Chondrocyte (in vitro differentiated cells): ENCODE data around the gene DYNC2LI1. TPM values are rescaled to one million over a fixed set of nuclear protein-coding genes. Genes with fewer than 3 reads are reported as not detected.

Experiments
- DNase-seq: peaks from one replicate; pipeline ENCODE4 v3.0.0; 2021; ENCODE audit warnings: mixed read lengths, low spot score
- H3K27ac Mint-ChIP-seq: one replicate; pipeline ENCODE4 v1.8.0; 2021; ENCODE audit warnings: mild to moderate bottlenecking, moderate library complexity, mixed read lengths; ENCODE audit not compliant: unreplicated experiment
- H3K27me3 Mint-ChIP-seq: 2 replicates; pipeline ENCODE4 v1.8.0; 2021; ENCODE audit warnings: low read depth, mixed read lengths
- H3K36me3 Mint-ChIP-seq: 2 replicates; pipeline ENCODE4 v1.8.0; 2021; ENCODE audit warnings: low read depth, mixed read lengths
- H3K4me1 Mint-ChIP-seq: 2 replicates; pipeline ENCODE4 v1.8.0; 2021; ENCODE audit warnings: low read depth, mild to moderate bottlenecking, mixed read lengths
- H3K4me3 Mint-ChIP-seq: one replicate; pipeline ENCODE4 v1.8.0; 2021; ENCODE audit warnings: mild to moderate bottlenecking, moderate library complexity, mixed read lengths; ENCODE audit not compliant: unreplicated experiment
- H3K9me3 Mint-ChIP-seq: 2 replicates; pipeline ENCODE4 v1.8.0; 2021; ENCODE audit warnings: low read depth, mixed read lengths
- total RNA-seq: library from RNA; stranded (reverse); gene quantifications from 3 replicates; pipeline ENCODE4 v1.2.1, GENCODE V29; 2021
- TF ChIP-seq, protein P1 (sequence below): fragments of 200-600 bp; sonication (generic); IDR thresholded peaks from 2 replicates; pipeline ENCODE4 v1.5.0; 2021; ENCODE audit warnings: antibody characterized with exemption, mild to moderate bottlenecking, moderate library complexity

The DYNC2LI1 gene
- total RNA-seq, 1 donor from 2014 or later: 10.8 TPM

DNA sequence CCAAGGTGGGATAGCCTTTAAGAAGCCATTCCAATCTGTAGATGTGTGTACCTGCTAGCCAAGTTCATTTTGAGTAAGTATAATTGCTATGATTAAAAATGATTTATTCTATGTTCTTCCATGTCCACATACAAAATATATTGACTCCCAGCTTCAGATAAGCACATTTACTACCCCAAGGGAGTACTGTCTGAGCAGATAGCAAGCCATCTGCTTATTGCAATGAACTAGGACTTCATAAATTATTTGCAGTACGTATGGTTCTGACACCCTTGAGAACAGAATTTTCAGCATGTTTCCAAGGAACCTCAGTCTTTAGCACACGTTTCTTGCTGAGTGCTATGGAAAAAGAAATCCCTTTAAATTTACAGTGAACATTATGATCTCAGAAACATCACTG, 36.6 kb downstream of the DYNC2LI1 start:
- TF ChIP-seq, protein P1, sequence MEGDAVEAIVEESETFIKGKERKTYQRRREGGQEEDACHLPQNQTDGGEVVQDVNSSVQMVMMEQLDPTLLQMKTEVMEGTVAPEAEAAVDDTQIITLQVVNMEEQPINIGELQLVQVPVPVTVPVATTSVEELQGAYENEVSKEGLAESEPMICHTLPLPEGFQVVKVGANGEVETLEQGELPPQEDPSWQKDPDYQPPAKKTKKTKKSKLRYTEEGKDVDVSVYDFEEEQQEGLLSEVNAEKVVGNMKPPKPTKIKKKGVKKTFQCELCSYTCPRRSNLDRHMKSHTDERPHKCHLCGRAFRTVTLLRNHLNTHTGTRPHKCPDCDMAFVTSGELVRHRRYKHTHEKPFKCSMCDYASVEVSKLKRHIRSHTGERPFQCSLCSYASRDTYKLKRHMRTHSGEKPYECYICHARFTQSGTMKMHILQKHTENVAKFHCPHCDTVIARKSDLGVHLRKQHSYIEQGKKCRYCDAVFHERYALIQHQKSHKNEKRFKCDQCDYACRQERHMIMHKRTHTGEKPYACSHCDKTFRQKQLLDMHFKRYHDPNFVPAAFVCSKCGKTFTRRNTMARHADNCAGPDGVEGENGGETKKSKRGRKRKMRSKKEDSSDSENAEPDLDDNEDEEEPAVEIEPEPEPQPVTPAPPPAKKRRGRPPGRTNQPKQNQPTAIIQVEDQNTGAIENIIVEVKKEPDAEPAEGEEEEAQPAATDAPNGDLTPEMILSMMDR: no peak
- no peak overlapping the region for H3K27ac Mint-ChIP-seq
- H3K4me1 Mint-ChIP-seq: peaks cover 22% of the 10 kb centered on the region
- no peak overlapping the region for H3K4me3 Mint-ChIP-seq
- DNase-seq: no peak
- H3K27me3 Mint-ChIP-seq: no peaks in the 10 kb centered on the region
- no peaks in the 10 kb centered on the region for H3K9me3 Mint-ChIP-seq
- peaks cover 13% of the 10 kb centered on the region for H3K36me3 Mint-ChIP-seq

DNA sequence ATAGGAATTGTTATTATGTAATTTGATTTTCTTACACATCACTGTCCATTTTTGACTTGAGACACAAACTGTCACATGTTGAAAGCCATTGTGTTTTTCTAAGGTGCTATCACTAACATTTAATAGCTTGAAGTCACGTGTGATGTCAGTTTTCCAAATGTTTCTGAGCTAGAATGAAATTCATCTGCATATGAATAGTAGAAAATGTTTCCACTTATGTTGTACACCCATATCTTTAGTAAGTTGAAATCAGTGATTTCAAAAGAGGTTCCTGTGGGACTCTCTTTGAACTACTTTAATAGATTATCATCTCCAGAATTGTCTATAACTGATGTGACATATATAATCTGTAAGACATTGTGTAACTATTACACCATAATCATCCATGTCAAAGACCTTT, 37.0 kb downstream of the DYNC2LI1 start:
- Mint-ChIP-seq H3K36me3 (peaks cover 12% of the 10 kb centered on the region), H3K27me3 (no peaks in the 10 kb centered on the region), H3K4me3 (no peak overlapping the region), H3K9me3 (no peaks in the 10 kb centered on the region), H3K4me1 (peaks cover 22% of the 10 kb centered on the region), H3K27ac (no peak overlapping the region)
- no peak for DNase-seq
- TF ChIP-seq, protein P1: no peak

DNA sequence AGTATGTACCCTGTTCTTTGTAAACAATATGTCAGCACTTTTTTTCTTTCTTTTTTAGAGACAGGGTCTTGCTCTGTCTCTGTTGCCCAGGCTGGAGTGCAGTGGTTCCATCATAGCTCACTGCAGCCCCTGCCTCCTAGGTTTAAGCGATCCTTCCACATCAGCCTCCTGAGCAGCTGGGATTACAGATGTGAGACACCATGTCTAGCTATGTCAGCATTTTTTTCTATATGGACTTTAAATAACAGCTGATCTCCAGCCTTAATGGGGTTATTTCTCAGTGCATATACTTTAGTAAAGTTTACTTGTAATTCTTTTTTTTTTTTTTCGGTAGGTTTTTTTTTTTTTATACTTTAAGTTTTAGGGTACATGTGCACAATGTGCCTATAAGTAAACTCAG, 38.2 kb downstream of the DYNC2LI1 start:
- H3K36me3 Mint-ChIP-seq: peaks cover 5% of the 10 kb centered on the region

DNA sequence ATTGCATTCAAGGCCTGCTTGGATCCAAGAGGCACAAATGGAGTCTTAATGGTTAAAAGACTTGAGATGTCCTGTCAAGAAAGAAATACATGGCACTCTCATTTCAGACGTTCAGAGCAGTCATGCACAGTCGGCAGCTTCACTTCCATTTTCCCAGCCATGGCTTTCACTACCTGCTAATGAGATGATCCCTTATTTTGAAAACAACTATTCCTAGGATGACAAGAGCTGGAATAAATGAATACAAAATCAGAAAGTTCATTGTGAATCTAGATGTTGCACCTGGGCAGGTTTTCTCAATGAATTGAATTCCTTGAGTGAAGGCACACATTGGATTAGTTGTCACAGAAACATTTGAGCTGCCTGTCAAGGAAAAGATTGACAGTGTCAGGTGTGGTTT, 39.1 kb downstream of the DYNC2LI1 start:
- TF ChIP-seq, protein P1: no peak
- peaks cover 22% of the 10 kb centered on the region for H3K4me1 Mint-ChIP-seq
- no peak overlapping the region for H3K27ac Mint-ChIP-seq
- no peaks in the 10 kb centered on the region for H3K27me3 Mint-ChIP-seq
- no peak overlapping the region for H3K4me3 Mint-ChIP-seq
- no peaks in the 10 kb centered on the region for H3K9me3 Mint-ChIP-seq
- no peak for DNase-seq
- H3K36me3 Mint-ChIP-seq: peaks cover 2% of the 10 kb centered on the region

More for the DNA sequence above, 38.2 kb downstream of the DYNC2LI1 start:
- TF ChIP-seq, protein P1: no peak
- Mint-ChIP-seq H3K27me3 (no peaks in the 10 kb centered on the region), H3K27ac (no peak overlapping the region), H3K4me3 (no peak overlapping the region), H3K9me3 (no peaks in the 10 kb centered on the region), H3K4me1 (peaks cover 22% of the 10 kb centered on the region)
- DNase-seq: no peak

DNA sequence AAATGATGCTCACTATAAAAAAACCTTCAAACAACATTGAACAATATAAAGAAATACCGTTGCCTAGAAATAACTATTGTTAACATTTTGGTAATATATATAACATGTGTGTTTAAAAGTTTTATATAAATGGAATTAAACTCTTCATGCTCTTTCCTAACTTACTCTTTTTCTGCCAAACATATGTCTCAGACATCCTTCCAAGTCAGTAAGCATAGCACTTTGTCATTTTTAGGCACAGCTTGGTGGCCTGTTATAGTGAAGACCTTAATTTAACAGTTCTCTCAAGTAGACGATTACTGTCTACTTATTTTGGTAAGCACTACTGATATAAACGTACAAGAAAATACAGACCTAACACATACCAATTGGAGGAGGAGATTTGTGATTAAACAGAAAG, 40.9 kb downstream of the DYNC2LI1 start:
- no peak for DNase-seq
- H3K9me3 Mint-ChIP-seq: no peaks in the 10 kb centered on the region
- H3K4me3 Mint-ChIP-seq: no peak overlapping the region
- peaks cover 2% of the 10 kb centered on the region for H3K36me3 Mint-ChIP-seq
- H3K27ac Mint-ChIP-seq: no peak overlapping the region
- TF ChIP-seq, protein P1: no peak
- no peaks in the 10 kb centered on the region for H3K27me3 Mint-ChIP-seq
- H3K4me1 Mint-ChIP-seq: peaks cover 22% of the 10 kb centered on the region
